ENCODE data around the gene ALDOB.

The ALDOB gene

GRCh38 chr9:101477214-101477613 lies 41.6 kb upstream of the ALDOB start:
- TF ChIP-seq SIN3A (IDR thresholded peaks at IDR 0.05; ENCODE audit: borderline replicate concordance, insufficient read depth, low read length) (no peak), TAF1 (IDR thresholded peaks at IDR 0.05; ENCODE audit: borderline replicate concordance, insufficient read depth, low read length) (no peak)

GRCh38 chr9:101476576-101477208 lies 41.1 kb upstream of the ALDOB start:
- TF ChIP-seq SIN3A (IDR thresholded peaks at IDR 0.05; ENCODE audit: borderline replicate concordance, insufficient read depth, low read length), result no peak
- TF ChIP-seq TAF1 (IDR thresholded peaks at IDR 0.05; ENCODE audit: borderline replicate concordance, insufficient read depth, low read length), result no peak
- no peak for TF ChIP-seq REST (IDR thresholded peaks at IDR 0.05; ENCODE audit: insufficient read depth in 1 of 2, low read depth in 2 of 2, low read length in 2 of 2)
- no peak for TF ChIP-seq FOXP2 (optimal IDR thresholded peaks at IDR 0.05; ENCODE audit: borderline replicate concordance, extremely low read depth, extremely low read length, insufficient read depth)
- no peak for TF ChIP-seq POLR2AphosphoS5 (IDR thresholded peaks at IDR 0.05; ENCODE audit: low read depth, low read length)

GRCh38 chr9:101472891-101473290 lies 37.3 kb upstream of the ALDOB start:
- TF ChIP-seq POLR2AphosphoS5 (IDR thresholded peaks at IDR 0.05; ENCODE audit: low read depth, low read length), result no peak
- no peak for TF ChIP-seq FOXP2 (optimal IDR thresholded peaks at IDR 0.05; ENCODE audit: borderline replicate concordance, extremely low read depth, extremely low read length, insufficient read depth)
- no peak for TF ChIP-seq TAF1 (IDR thresholded peaks at IDR 0.05; ENCODE audit: borderline replicate concordance, insufficient read depth, low read length)
- no peak for TF ChIP-seq REST (IDR thresholded peaks at IDR 0.05; ENCODE audit: insufficient read depth in 1 of 2, low read depth in 2 of 2, low read length in 2 of 2)

GRCh38 chr9:101470929-101471328 lies 35.4 kb upstream of the ALDOB start:
- TF ChIP-seq REST (IDR thresholded peaks at IDR 0.05; ENCODE audit: insufficient read depth in 1 of 2, low read depth in 2 of 2, low read length in 2 of 2) (no peak), TAF1 (IDR thresholded peaks at IDR 0.05; ENCODE audit: borderline replicate concordance, insufficient read depth, low read length) (no peak), POLR2AphosphoS5 (IDR thresholded peaks at IDR 0.05; ENCODE audit: low read depth, low read length) (no peak), FOXP2 (optimal IDR thresholded peaks at IDR 0.05; ENCODE audit: borderline replicate concordance, extremely low read depth, extremely low read length, insufficient read depth) (no peak), SIN3A (IDR thresholded peaks at IDR 0.05; ENCODE audit: borderline replicate concordance, insufficient read depth, low read length) (no peak)

- TF ChIP-seq SIN3A (IDR thresholded peaks at IDR 0.05; ENCODE audit: borderline replicate concordance, insufficient read depth, low read length) (no peak), TAF1 (IDR thresholded peaks at IDR 0.05; ENCODE audit: borderline replicate concordance, insufficient read depth, low read length) (no peak), FOXP2 (optimal IDR thresholded peaks at IDR 0.05; ENCODE audit: borderline replicate concordance, extremely low read depth, extremely low read length, insufficient read depth) (no peak), POLR2AphosphoS5 (IDR thresholded peaks at IDR 0.05; ENCODE audit: low read depth, low read length) (no peak)
Observed at GRCh38 chr9:101470021-101470420, 34.4 kb upstream of the ALDOB start.

GRCh38 chr9:101469026-101469425 lies 33.5 kb upstream of the ALDOB start:
- no peak for TF ChIP-seq POLR2AphosphoS5 (IDR thresholded peaks at IDR 0.05; ENCODE audit: low read depth, low read length)
- no peak for TF ChIP-seq REST (IDR thresholded peaks at IDR 0.05; ENCODE audit: insufficient read depth in 1 of 2, low read depth in 2 of 2, low read length in 2 of 2)
- TF ChIP-seq TAF1 (IDR thresholded peaks at IDR 0.05; ENCODE audit: borderline replicate concordance, insufficient read depth, low read length), result no peak
- no peak for TF ChIP-seq SIN3A (IDR thresholded peaks at IDR 0.05; ENCODE audit: borderline replicate concordance, insufficient read depth, low read length)
- TF ChIP-seq FOXP2 (optimal IDR thresholded peaks at IDR 0.05; ENCODE audit: borderline replicate concordance, extremely low read depth, extremely low read length, insufficient read depth), result no peak
